IPS DF 6.9 (cell line): ENCODE data around the gene MARS1.

Experiments used
- DNase-seq: peaks from one replicate; pipeline ENCODE4 v3.0.0-alpha.2; 2013; ENCODE audit warnings: low read depth, low spot score
- H3K27ac ChIP-seq: one replicate; pipeline ENCODE4 v1.5.1; 2013; ENCODE audit warnings: low read length, control low read depth
- H3K27me3 ChIP-seq: 2 replicates; pipeline ENCODE4 v1.6.1; 2013; ENCODE audit warnings: mild to moderate bottlenecking, low read length; ENCODE audit not compliant: control insufficient read depth, insufficient read depth
- H3K36me3 ChIP-seq: 2 replicates; pipeline ENCODE4 v1.6.1; 2013; ENCODE audit warnings: low read length; ENCODE audit not compliant: control insufficient read depth, insufficient read depth
- H3K4me1 ChIP-seq: 2 replicates; pipeline ENCODE4 v1.6.1; 2013; ENCODE audit warnings: low read length; ENCODE audit not compliant: control insufficient read depth, insufficient read depth
- H3K4me3 ChIP-seq: 2 replicates; pipeline ENCODE4 v1.5.1; 2013; ENCODE audit warnings: mild to moderate bottlenecking, low read length
- H3K9me3 ChIP-seq: 2 replicates; pipeline ENCODE4 v1.6.1; 2013; ENCODE audit warnings: low read length, inconsistent platforms; ENCODE audit not compliant: control insufficient read depth, insufficient read depth
- WGBS: extraction: QIAGEN DNeasy Blood & Tissue Kit; methylation state at CpG from one replicate; pipeline ENCODE4 v1.1.7; 2013; ENCODE audit warnings: mixed read lengths, missing lambda C conversion rate; ENCODE audit not compliant: insufficient read length, insufficient coverage; 5-methylcytosine and 5-hydroxymethylcytosine counted together

MARS1 gene

DNA sequence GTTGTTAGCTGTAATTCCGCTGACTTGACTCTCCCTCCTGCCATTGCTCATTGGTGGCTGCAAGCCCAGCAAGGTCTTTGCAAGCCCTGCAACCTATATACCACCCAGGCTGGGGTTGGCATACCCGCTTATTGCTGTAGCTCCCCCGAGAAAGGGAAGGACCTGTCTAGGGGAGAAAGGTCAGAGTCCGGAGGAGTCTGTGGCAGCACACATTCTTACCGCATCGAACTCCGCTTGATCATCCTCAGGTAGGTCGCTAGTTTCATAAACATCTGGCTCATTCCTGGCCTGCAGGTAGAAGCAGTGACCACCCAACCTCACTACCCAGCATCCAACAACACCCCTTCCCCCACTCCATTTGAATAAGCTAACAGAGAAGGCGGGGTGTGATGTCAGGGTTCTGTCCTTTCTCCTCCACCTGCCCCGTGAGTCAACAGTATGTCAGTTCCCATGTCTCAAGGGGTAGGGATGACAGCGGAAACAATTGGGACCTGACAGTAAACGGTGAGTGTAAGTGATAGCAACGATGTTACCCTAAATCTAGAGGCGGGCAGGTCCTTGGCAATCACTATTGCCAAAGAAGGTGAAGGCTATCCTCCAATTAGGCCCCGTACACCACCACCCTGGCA, 58.1 kb downstream of the MARS1 start:
- H3K27ac ChIP-seq, result no peak overlapping the region
- no CpG with 5 or more reads among the region's 15 CpGs for WGBS
- H3K4me3 ChIP-seq, result peak overlapping the region; percentile 95; the same call in 1 of the 2 replicates
- no peak for DNase-seq
- H3K4me1 ChIP-seq, result peaks cover 6% of the 10 kb centered on the region; the same call in 1 of the 2 replicates
- H3K9me3 ChIP-seq, result no peaks in the 10 kb centered on the region
- no peaks in the 10 kb centered on the region for H3K36me3 ChIP-seq
- no peaks in the 10 kb centered on the region for H3K27me3 ChIP-seq

DNA sequence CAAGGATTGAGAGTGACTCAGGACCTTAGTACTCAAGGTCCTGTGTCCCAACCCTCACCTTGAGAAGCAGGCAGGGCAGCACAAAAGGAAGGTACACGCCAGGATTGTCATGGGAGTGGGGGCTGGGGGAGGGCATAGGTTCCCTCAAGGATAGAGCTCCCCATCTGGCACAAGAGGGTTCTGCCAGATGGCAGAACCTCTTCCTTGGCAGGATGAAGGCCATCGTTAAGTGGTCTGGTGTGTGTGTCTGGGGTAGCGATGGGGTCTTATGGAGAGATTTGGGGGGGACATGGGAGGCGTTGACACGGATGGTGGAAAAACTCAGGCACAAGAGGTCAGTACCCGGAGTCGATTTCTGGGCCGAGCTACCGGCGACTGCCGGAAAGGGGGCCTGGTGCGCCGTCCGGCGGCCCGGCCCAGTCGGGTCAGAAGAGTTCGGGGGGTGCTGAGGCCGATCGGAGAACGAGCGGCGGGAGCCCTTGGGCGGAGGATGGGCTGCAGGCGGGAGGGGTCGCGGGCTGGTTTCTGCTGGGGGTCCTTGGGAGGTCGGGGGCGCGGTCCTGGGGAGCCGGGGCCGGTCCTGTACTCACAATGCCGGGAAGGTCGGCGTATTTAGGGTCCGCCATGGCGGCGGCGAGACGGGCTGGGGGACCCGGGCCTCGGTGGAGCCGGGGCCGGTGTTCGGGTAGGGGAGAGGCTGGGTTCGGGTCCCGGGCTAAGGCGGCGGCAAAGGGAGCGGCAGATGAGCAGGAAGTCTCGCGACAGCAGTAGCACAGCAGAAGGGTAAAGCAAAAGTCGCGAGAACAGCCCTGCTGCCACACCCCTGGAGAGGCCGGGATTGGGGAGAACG, 58.8 kb downstream of the MARS1 start, which contains the start of gene DCTN2:
Gene DCTN2 (minus strand): TSS at position 755 of the 850 bp plus-strand sequence. CDS start 129 bp downstream, at position 626.
- Histone ChIP-seq H3K27me3 (no peaks in the 10 kb centered on the region), H3K27ac (no peak within 1 kb of the TSS), H3K36me3 (no peaks in the 10 kb centered on the region), H3K4me3 (peak within 1 kb of the TSS; percentile 95), H3K9me3 (no peaks in the 10 kb centered on the region), H3K4me1 (peaks cover 6% of the 10 kb centered on the region; the same call in 1 of the 2 replicates)
- DNase-seq, result peak; percentile 95
- no CpG with 5 or more reads among the region's 56 CpGs for WGBS

DNA sequence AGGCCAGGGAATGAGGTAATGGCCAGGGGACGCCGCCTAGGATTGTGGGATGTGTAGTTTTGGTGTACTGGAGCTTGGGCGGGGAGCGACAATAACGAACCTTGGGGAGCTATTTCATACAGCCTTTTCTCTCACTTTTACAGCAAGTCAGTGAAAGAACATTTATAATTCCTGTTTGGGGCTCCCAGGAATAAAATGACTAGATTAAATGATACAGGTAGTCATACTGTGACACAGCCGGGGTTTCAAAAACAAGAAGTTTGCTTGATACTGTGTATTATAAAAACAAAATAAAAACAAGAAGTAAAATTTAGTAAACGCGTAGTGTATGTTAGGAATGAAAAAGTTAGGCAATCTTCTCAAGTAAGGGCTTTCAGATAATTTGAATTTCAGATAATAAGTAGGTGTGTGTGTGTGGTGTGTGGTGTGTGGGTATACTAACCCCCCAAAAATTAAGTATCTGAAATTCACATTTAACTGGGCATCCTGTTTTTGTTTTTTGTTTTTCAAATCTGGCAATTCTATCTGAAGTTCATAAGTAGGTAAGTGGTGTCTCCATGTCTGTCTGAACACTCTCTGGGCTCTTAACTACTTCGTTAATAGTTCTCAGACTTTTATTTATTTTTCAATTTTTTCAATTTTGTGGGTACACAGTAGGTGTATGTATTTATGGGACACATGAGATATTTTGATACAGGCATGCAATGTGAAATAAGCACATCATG, 59.6 kb downstream of the MARS1 start:
- H3K27me3 ChIP-seq, result no peaks in the 10 kb centered on the region
- WGBS, result 100% methylated on average over 2 of the region's 9 CpGs
- peaks cover 6% of the 10 kb centered on the region; the same call in 1 of the 2 replicates for H3K4me1 ChIP-seq
- DNase-seq, result no peak
- H3K9me3 ChIP-seq, result no peaks in the 10 kb centered on the region
- no peak overlapping the region; the same call in 1 of the 2 replicates for H3K4me3 ChIP-seq
- H3K27ac ChIP-seq, result no peak overlapping the region
- H3K36me3 ChIP-seq, result no peaks in the 10 kb centered on the region

DNA sequence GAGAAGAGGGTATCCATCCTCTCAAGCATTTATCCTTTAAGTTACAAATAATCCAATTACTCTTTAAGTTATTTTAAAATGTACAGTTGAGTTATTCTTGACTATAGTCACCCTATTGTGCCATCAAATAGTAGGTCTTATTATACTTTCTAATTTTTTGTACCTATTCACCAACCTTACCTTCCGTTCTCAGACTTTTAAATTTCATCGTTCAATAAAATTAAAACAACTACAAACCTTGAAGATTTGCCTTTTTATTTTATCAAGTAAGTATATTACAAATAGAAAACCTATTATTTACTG, 60.1 kb downstream of the MARS1 start:
- Histone ChIP-seq H3K36me3 (no peaks in the 10 kb centered on the region), H3K4me3 (no peak overlapping the region), H3K4me1 (peaks cover 6% of the 10 kb centered on the region; the same call in 1 of the 2 replicates), H3K27ac (no peak overlapping the region), H3K9me3 (no peaks in the 10 kb centered on the region), H3K27me3 (no peaks in the 10 kb centered on the region)
- DNase-seq, result no peak
- WGBS, result 100% methylated on average over 2 of the region's 2 CpGs

DNA sequence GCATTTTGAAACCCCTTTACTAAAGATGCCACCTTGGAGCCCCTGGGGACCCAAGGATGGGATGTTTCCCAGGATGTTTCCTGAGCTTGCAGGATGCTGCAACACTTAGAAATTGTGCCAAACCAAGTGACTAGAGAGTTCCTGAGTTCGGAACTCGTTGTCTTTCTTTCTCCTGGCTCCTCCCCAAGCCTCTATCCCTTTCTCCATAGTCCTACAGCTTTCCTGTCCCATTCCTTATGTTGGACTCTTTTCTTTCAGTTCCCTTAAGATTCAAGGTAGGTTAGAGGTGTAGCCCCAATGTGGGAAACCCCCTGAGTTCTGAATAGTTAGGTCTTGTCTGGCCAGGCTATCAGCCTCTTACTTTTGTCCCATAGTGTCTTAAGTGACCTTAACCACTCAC, 60.6 kb downstream of the MARS1 start:
- Histone ChIP-seq H3K27me3 (no peaks in the 10 kb centered on the region), H3K36me3 (no peaks in the 10 kb centered on the region), H3K4me1 (peaks cover 6% of the 10 kb centered on the region; the same call in 1 of the 2 replicates), H3K9me3 (no peaks in the 10 kb centered on the region), H3K4me3 (no peak overlapping the region), H3K27ac (no peak overlapping the region)
- no CpG with 5 or more reads among the region's 2 CpGs for WGBS
- DNase-seq, result no peak

DNA sequence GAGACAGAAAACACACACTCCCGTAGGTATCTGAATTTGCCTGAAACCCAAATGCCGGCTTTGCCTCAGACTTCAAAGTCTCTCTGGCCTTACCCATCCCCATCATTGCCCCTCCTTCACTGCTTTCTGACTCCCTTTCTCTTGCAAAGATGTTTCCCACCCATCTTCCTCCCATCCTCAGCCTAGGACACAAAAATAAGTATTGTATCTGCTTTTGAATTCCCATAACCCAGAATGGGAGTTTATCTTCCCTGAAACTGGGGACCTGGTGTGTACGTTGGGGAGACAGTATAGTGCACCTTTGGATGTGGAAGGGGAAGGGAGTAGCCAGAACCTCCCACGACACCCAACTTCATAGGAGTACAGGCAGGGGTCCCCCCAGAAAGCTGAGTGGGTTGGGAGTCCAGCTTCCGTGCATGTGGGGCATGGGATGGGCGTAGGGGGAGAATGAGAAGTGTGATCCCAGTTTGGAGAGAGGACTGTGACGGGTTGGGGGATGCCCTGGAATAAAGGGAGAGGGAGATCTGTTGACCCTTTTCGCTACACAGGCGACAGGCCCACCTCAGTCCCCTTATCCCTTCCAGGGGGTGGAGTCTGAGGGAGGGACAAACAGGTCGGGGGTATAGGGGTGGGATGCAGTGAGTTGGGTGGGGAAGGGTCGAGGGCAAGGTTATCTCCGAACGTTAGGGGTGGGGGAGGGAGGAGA, 61.5 kb downstream of the MARS1 start:
- Histone ChIP-seq H3K36me3 (no peaks in the 10 kb centered on the region), H3K27ac (no peak overlapping the region), H3K4me1 (peaks cover 6% of the 10 kb centered on the region; the same call in 1 of the 2 replicates), H3K9me3 (no peaks in the 10 kb centered on the region), H3K27me3 (no peaks in the 10 kb centered on the region), H3K4me3 (peak overlapping the region; percentile 93; the same call in 1 of the 2 replicates)
- DNase-seq, result no peak
- WGBS, result no CpG with 5 or more reads among the region's 13 CpGs

DNA sequence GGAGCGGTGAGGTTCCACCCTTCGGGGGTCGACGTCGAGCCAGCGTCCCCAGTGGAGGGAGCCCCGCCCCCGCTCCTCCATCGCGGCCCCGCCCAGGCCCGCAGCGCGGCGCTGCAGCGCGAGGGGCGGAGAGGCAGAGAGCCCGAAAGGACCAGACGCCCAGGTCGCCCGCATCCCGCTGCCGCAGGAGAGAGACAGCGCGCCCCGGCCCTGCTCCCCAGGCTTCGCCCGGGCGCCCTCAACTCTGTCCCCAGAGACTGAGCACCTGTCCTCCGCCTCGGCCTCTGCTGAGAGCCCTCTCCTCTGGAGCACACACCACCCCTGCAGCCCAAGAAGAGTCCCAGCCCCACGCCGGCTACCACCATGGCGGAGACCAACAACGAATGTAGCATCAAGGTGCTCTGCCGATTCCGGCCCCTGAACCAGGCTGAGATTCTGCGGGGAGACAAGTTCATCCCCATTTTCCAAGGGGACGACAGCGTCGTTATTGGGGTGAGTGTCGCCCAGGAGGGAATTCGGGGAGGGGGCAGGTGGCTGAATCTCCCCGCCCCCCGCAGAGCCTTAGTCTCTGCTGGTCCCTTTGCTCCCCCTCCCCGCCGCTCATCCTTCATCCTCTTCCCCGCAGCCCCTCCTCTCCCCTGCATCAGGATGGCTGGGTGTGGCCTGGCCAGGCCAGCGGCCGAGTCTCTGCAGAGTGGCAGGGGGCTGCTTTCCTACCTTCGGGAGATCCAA, 62.2 kb downstream of the MARS1 start, which contains the start of gene KIF5A:
Gene KIF5A (plus strand): TSS at position 136 of the 732 bp plus-strand sequence. CDS start 228 bp downstream, at position 364.
- H3K9me3 ChIP-seq, result no peaks in the 10 kb centered on the region
- no peaks in the 10 kb centered on the region for H3K36me3 ChIP-seq
- H3K27ac ChIP-seq, result no peak within 1 kb of the TSS
- H3K4me1 ChIP-seq, result peaks cover 6% of the 10 kb centered on the region; the same call in 1 of the 2 replicates
- H3K27me3 ChIP-seq, result no peaks in the 10 kb centered on the region
- H3K4me3 ChIP-seq, result peak within 1 kb of the TSS; percentile 93
- no peak for DNase-seq
- WGBS, result no CpG with 5 or more reads among the region's 52 CpGs

DNA sequence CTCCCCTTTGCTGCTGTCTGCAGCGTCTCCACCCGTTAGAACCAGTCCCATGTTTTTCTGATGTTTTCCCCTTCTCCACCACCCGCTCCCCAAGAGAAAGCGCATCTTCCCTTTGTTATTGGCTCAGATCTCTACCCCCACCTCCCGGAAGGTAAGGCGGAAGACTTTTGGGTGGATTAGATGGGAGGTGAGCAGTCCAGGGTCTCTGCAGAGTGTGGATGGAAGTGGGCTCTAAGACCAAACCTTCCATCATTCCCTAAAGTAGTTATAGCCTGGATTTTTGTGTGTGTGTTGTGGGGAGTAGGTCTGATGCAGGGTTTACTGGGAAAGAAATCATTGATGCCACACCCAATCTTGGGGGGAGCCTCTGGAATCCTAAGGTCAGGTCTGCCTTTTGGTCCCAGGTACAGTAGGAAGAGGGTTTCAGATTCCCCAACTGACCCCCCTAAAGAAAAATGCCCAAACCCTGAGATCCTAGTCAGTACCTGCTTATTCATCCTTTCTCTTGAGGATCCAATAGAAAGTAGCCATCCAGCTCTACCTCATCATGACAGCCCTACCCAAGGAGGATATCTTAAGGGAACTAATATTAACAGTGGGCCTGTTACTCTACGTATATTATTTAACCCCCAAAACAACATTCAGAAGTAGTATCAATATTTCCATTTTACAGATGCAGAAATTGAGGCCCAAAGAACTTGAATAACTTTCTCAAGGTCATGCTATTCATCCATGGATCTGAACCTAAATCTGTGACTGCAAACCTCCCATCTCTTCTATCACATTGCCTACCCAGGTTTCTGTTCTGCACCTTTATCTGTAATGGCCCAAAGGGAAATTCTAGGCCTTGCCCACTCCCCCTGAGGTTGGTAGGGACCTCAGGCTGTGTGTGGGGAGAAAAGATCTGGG, 63.0 kb downstream of the MARS1 start:
- H3K27ac ChIP-seq, result no peak overlapping the region
- DNase-seq, result no peak
- WGBS, result no CpG with 5 or more reads among the region's 7 CpGs
- H3K4me1 ChIP-seq, result peaks cover 6% of the 10 kb centered on the region; the same call in 1 of the 2 replicates
- peak overlapping the region; percentile 93; the same call in 1 of the 2 replicates for H3K4me3 ChIP-seq
- H3K27me3 ChIP-seq, result no peaks in the 10 kb centered on the region
- no peaks in the 10 kb centered on the region for H3K36me3 ChIP-seq
- H3K9me3 ChIP-seq, result no peaks in the 10 kb centered on the region
